Activated naive CD4-positive, alpha-beta T cell treated with anti-CD3 and anti-CD28 coated beads, Interleukin-2, amount 50 U/mL, for 24 hours (primary cell): ENCODE data around the gene ARF1.
"Not testable (repeated sequence)": the region's sequence is repeated elsewhere in the genome, so short reads cannot be mapped to it uniquely, and the experiment has no call there.

Experiments used
- H3K27ac Mint-ChIP-seq: one replicate; pipeline ENCODE4 v1.8.0; 2021; ENCODE audit warnings: mild to moderate bottlenecking, mixed read lengths
- H3K27me3 Mint-ChIP-seq: one replicate; pipeline ENCODE4 v1.8.0; 2021; ENCODE audit warnings: mixed read lengths
- H3K36me3 Mint-ChIP-seq: one replicate; pipeline ENCODE4 v1.8.0; 2021; ENCODE audit warnings: mixed read lengths
- H3K4me1 Mint-ChIP-seq: one replicate; pipeline ENCODE4 v1.8.0; 2021; ENCODE audit warnings: mixed read lengths
- H3K4me3 Mint-ChIP-seq: one replicate; pipeline ENCODE4 v1.8.0; 2021; ENCODE audit warnings: mild to moderate bottlenecking, mixed read lengths
- H3K9me3 Mint-ChIP-seq: one replicate; pipeline ENCODE4 v1.8.0; 2021; ENCODE audit warnings: mixed read lengths

ARF1 gene

GRCh38 chr1:228109073-228109961 is 26.8 kb downstream of the ARF1 start, which contains the start of gene MRPL55:
Gene MRPL55 (minus strand): TSS chr1:228109299. CDS start chr1:228108260, 1,039 bp downstream.
- peak within 1 kb of the TSS; percentile 94 for H3K27ac Mint-ChIP-seq
- no peaks in the 10 kb centered on the region for H3K27me3 Mint-ChIP-seq
- H3K9me3 Mint-ChIP-seq = no peaks in the 10 kb centered on the region
- H3K4me3 Mint-ChIP-seq = peak within 1 kb of the TSS; percentile 93
- H3K36me3 Mint-ChIP-seq = no peaks in the 10 kb centered on the region
- H3K4me1 Mint-ChIP-seq = peaks cover 29% of the 10 kb centered on the region

- Mint-ChIP-seq H3K27ac (peak overlapping the region; percentile 94), H3K4me3 (peak overlapping the region; percentile 93), H3K36me3 (no peaks in the 10 kb centered on the region), H3K4me1 (peaks cover 25% of the 10 kb centered on the region), H3K27me3 (no peaks in the 10 kb centered on the region), H3K9me3 (no peaks in the 10 kb centered on the region)
Observed at GRCh38 chr1:228109962-228110488, 27.5 kb downstream of the ARF1 start.

GRCh38 chr1:228110556-228110955 is 28.0 kb downstream of the ARF1 start:
- Mint-ChIP-seq H3K9me3 (no peaks in the 10 kb centered on the region), H3K36me3 (no peaks in the 10 kb centered on the region), H3K4me1 (peaks cover 25% of the 10 kb centered on the region), H3K27ac (no peak overlapping the region), H3K27me3 (no peaks in the 10 kb centered on the region), H3K4me3 (no peak overlapping the region)

- H3K36me3 Mint-ChIP-seq, H3K4me3 Mint-ChIP-seq, H3K9me3 Mint-ChIP-seq, H3K27ac Mint-ChIP-seq, H3K27me3 Mint-ChIP-seq: not testable (repeated sequence)
- H3K4me1 Mint-ChIP-seq = peaks cover 25% of the 10 kb centered on the region
Observed at GRCh38 chr1:228111315-228111714, 28.8 kb downstream of the ARF1 start.

GRCh38 chr1:228112167-228112566 is 29.7 kb downstream of the ARF1 start:
- H3K27ac Mint-ChIP-seq = no peak overlapping the region
- no peaks in the 10 kb centered on the region for H3K27me3 Mint-ChIP-seq
- H3K36me3 Mint-ChIP-seq = no peaks in the 10 kb centered on the region
- H3K9me3 Mint-ChIP-seq = no peaks in the 10 kb centered on the region
- peaks cover 25% of the 10 kb centered on the region for H3K4me1 Mint-ChIP-seq
- no peak overlapping the region for H3K4me3 Mint-ChIP-seq

GRCh38 chr1:228112617-228113016 is 30.1 kb downstream of the ARF1 start:
- Mint-ChIP-seq H3K36me3 (no peaks in the 10 kb centered on the region), H3K4me1 (peaks cover 22% of the 10 kb centered on the region), H3K27me3 (no peaks in the 10 kb centered on the region), H3K27ac (no peak overlapping the region), H3K4me3 (no peak overlapping the region), H3K9me3 (no peaks in the 10 kb centered on the region)

GRCh38 chr1:228114827-228115226 is 32.3 kb downstream of the ARF1 start:
- H3K4me3 Mint-ChIP-seq = no peak overlapping the region
- H3K4me1 Mint-ChIP-seq = peaks cover 5% of the 10 kb centered on the region
- H3K9me3 Mint-ChIP-seq = no peaks in the 10 kb centered on the region
- no peaks in the 10 kb centered on the region for H3K36me3 Mint-ChIP-seq
- H3K27ac Mint-ChIP-seq = no peak overlapping the region
- no peaks in the 10 kb centered on the region for H3K27me3 Mint-ChIP-seq

- Mint-ChIP-seq H3K4me1 (peaks cover 4% of the 10 kb centered on the region), H3K36me3 (no peaks in the 10 kb centered on the region), H3K4me3 (no peak overlapping the region), H3K9me3 (no peaks in the 10 kb centered on the region), H3K27me3 (no peaks in the 10 kb centered on the region), H3K27ac (no peak overlapping the region)
Observed at GRCh38 chr1:228117335-228117734, 34.8 kb downstream of the ARF1 start.

GRCh38 chr1:228118040-228118439 is 35.5 kb downstream of the ARF1 start:
- peaks cover 4% of the 10 kb centered on the region for H3K4me1 Mint-ChIP-seq

GRCh38 chr1:228120351-228120750 is 37.8 kb downstream of the ARF1 start:
- no peaks in the 10 kb centered on the region for H3K9me3 Mint-ChIP-seq
- H3K36me3 Mint-ChIP-seq = no peaks in the 10 kb centered on the region
- H3K4me3 Mint-ChIP-seq = no peak overlapping the region
- H3K27ac Mint-ChIP-seq = no peak overlapping the region
- H3K27me3 Mint-ChIP-seq = no peaks in the 10 kb centered on the region
- peaks cover 4% of the 10 kb centered on the region for H3K4me1 Mint-ChIP-seq

More at GRCh38 chr1:228118040-228118439, 35.5 kb downstream of the ARF1 start:
- no peak overlapping the region for H3K27ac Mint-ChIP-seq
- no peak overlapping the region for H3K4me3 Mint-ChIP-seq
- no peaks in the 10 kb centered on the region for H3K9me3 Mint-ChIP-seq
- no peaks in the 10 kb centered on the region for H3K36me3 Mint-ChIP-seq
- H3K27me3 Mint-ChIP-seq = no peaks in the 10 kb centered on the region

GRCh38 chr1:228120857-228121489 is 38.5 kb downstream of the ARF1 start:
- H3K27me3 Mint-ChIP-seq = no peaks in the 10 kb centered on the region
- no peaks in the 10 kb centered on the region for H3K9me3 Mint-ChIP-seq
- no peaks in the 10 kb centered on the region for H3K36me3 Mint-ChIP-seq
- H3K27ac Mint-ChIP-seq = no peak overlapping the region
- peaks cover 4% of the 10 kb centered on the region for H3K4me1 Mint-ChIP-seq
- peak overlapping the region; percentile 40 for H3K4me3 Mint-ChIP-seq

- Mint-ChIP-seq H3K4me1 (peaks cover 4% of the 10 kb centered on the region), H3K4me3 (no peak overlapping the region), H3K27ac (no peak overlapping the region), H3K9me3 (no peaks in the 10 kb centered on the region), H3K27me3 (no peaks in the 10 kb centered on the region), H3K36me3 (no peaks in the 10 kb centered on the region)
Observed at GRCh38 chr1:228122921-228123441, 40.5 kb downstream of the ARF1 start.

GRCh38 chr1:228123505-228123904 is 41.0 kb downstream of the ARF1 start:
- H3K27me3 Mint-ChIP-seq = no peaks in the 10 kb centered on the region
- H3K27ac Mint-ChIP-seq = no peak overlapping the region
- peaks cover 4% of the 10 kb centered on the region for H3K4me1 Mint-ChIP-seq
- no peak overlapping the region for H3K4me3 Mint-ChIP-seq
- no peaks in the 10 kb centered on the region for H3K36me3 Mint-ChIP-seq
- no peaks in the 10 kb centered on the region for H3K9me3 Mint-ChIP-seq

GRCh38 chr1:228125185-228125584 is 42.7 kb downstream of the ARF1 start:
- Mint-ChIP-seq H3K36me3 (no peaks in the 10 kb centered on the region), H3K9me3 (no peaks in the 10 kb centered on the region), H3K4me1 (peaks cover 4% of the 10 kb centered on the region), H3K27me3 (no peaks in the 10 kb centered on the region), H3K27ac (no peak overlapping the region), H3K4me3 (no peak overlapping the region)

GRCh38 chr1:228131766-228132165 is 49.3 kb downstream of the ARF1 start:
- Mint-ChIP-seq H3K9me3 (no peaks in the 10 kb centered on the region), H3K4me3 (no peak overlapping the region), H3K4me1 (peaks cover 4% of the 10 kb centered on the region), H3K27ac (no peak overlapping the region), H3K36me3 (no peaks in the 10 kb centered on the region), H3K27me3 (peaks cover 2% of the 10 kb centered on the region)

- Mint-ChIP-seq H3K4me1 (peaks cover 5% of the 10 kb centered on the region), H3K4me3 (no peak overlapping the region), H3K9me3 (no peaks in the 10 kb centered on the region), H3K36me3 (no peaks in the 10 kb centered on the region), H3K27ac (no peak overlapping the region), H3K27me3 (peaks cover 2% of the 10 kb centered on the region)
Observed at GRCh38 chr1:228134591-228134990, 52.1 kb downstream of the ARF1 start.
